Posterior vena cava (tissue), 2 donors: ENCODE results near the gene PHACTR3. TPM values are rescaled to one million over a fixed set of nuclear protein-coding genes. Genes with fewer than 3 reads are reported as not detected.
A peak's percentile ranks its signal among the peaks of the same experiment; 100 is the strongest.

Experiments
- DNase-seq: peaks from one replicate; pipeline ENCODE4 v3.0.0-alpha.2; 2020; ENCODE audit warnings: low spot score
- intact Hi-C, 2 donors: fragments of 100-400 bp; cut with DNase I; formaldehyde crosslinking; loops; one replicate each; pipeline versions ENCODE4 v1.14.1 to v1.14.2; 2022 to 2023
- total RNA-seq, 2 donors: library from RNA; stranded (reverse); fragmentation: NEBNext Ultra II Directional; extraction: Animal tissue kit (Norgen Biotek cat#: 25700); gene quantifications; one replicate each; pipeline ENCODE4 v1.2.1, GENCODE V29; 2021
- donor health status: DM: yes; HTN: yes; CAD: no.
- donor health status: DM: yes; HTN: yes; CAD: no.

The PHACTR3 gene
- total RNA-seq, 2 donors from 2014 or later = 0.19 to 0.43 TPM

DNA sequence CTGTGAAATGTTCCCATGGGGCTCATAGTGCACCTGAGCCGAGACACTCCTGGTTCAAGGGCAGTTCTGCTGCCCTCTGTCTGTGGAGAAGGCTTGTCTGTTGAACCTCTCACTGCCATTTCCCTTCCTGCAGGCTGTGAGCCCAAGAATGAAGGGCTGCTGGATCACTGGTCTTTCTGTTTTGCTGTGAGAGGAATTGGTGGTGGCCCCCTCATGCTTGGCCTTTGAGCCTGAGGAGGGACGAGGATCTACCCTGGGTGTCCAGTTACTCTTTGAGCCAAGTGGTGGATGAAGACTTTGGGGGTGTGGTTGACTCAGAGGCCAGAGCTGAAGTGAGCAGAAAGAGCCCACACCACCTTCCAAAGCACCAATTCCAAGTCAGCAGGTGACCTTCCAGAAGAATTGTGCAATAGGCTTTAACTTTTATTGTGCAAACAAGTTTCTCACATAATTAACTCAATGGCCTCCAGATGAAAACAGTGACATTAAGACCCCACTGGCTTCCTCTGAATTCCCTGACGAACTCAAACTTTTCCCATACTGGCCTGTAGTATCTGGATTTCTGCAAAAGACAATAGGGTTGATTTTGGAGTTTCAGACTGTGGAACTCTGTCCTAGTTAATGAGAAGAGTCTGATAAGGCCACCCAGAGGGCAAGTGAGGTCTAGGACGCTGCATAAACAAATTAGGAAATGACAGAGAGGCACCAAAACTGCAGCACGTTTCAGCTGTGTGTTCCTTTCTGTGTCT, 101.5 kb downstream of the PHACTR3 start:
- no peak for DNase-seq
- intact Hi-C loops = no loop called here

DNA sequence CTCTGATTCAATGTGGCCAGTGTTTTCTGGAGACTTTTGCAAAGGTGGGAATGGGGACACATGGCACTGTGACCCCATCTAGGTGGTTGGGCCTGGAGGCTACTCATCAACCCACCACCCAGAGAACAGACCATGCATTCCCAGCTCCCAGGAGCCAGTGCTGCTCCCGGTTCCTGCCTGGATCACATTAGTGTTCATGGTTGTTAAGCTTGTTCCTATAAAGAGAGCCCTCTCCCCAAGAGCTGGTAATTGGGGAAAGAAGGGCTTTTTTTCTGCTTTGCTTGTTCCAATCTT, 102.0 kb downstream of the PHACTR3 start:
- no peak for DNase-seq

DNA sequence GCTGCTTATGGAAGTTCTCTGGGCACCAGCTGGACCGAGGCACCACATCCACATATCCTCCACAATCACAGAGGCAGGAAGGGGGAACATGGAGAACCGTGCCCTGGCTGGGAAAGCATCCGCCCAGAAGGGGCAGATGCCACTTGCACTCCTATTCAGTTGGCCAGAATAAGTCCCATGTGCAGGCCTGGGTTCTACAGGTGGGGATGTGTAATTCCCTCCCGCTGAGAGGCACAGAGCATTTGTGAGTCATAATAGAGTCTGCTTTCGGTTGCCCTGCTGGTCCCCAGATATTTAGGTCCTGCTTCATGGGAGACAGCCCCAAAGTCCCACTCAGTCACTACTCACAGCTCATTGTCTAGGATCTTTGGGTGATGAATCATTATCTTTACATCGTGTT, 104.0 kb downstream of the PHACTR3 start:
- intact Hi-C loops = no loop called here
- DNase-seq = no peak

More for the DNA sequence above, 102.0 kb downstream of the PHACTR3 start:
- intact Hi-C loops = no loop called here

DNA sequence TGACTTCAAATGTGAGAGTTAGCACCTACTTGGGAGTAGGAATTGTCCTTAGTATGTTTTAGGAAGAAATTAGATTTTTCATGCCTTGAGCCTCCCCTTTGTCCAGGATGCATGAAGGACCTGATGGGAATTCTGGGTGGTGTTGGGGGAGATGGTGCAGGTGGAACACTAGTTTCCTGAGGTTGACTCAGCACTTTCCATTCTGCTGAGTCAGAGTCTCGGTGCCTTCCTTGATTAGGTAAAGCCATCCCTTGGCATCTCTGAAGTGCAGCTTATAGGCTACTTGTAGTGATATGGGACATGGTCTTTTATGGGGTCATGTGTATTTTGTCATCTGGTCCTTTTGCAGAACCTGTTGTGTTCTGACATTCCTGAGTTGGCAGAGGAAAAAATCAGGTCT, 105.3 kb downstream of the PHACTR3 start:
- intact Hi-C loops = no loop called here
- DNase-seq = no peak

DNA sequence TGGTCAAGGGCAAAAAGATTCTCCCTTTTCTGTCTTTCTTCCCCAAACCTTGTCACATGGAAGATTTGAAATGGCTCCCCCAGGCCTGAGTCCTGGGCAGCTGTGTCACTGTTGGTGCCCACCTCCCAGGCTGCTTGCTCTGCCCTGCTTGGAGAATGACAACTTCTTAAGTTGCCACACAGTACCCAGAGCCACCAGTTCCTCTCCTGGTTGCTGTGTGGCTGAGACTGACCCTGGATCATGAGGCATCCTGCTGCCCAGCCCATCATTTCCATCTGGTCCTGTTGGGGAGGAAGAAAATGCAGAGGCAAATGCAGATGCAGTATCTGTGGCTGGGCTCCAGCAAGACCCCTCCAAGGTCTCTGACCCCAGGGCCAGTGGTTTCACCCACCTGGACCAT, 113.7 kb downstream of the PHACTR3 start:
- intact Hi-C loops = no loop called here
- DNase-seq = no peak

DNA sequence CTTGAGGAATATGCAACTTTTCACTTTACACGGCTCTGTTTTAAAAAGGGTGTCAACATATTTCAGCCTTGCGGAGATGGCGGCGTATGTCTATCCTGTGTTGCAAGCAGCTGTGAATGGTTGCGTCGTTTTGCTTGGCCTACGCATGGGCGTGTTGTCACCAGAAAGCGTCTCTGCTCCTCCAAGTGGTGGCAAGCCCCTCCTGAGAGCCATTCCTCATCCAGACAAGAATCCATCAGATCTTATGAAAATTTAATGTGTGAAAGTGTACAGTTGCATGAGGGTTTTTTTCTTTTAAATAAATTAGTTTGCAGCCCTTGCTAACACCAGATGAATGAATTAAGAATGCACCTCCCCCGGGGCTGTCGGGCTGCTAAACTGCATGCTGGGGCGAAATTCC, 114.4 kb downstream of the PHACTR3 start:
- no peak for DNase-seq
- intact Hi-C loops = no loop called here

DNA sequence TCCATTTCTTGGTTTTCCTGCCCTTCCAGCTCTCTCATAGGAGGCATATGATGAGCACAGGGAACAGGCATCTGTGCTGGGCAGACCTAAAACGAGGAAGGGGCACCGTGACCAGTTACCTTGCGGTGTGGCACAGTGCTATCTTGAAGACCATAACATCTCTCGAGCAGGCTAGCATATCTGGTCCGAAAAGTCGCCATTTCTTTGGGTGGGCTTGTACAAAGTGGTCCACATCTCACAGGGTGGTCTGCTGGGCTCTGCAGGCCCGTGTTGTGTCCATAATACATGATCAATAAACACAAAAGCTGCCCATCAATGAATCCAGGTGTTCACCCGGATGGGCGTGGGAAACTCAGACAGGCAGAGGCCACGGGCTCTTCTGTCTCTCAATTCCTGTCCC, 115.7 kb downstream of the PHACTR3 start:
- intact Hi-C loops = no loop called here
- DNase-seq = no peak

DNA sequence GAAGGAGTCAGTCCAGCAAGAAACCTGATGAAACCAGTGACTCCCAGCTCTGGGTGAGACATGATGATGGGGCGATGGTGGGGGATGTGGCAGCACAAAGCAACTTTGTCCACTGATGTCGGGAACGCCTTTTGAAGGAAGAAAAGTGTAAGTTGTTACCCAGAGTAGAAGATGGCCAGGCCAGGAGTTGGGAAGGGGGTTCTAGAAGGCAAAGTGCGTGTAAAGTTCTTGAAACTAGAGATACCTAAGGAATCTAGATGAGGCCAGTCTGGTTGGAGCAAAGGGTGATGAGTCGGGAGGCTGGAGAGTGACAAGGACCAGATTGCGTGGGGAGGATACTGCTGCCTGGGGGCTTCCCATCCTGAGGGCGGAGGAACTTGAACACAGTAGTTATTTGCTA, 117.0 kb downstream of the PHACTR3 start:
- no peak for DNase-seq
- intact Hi-C loops = no loop called here

DNA sequence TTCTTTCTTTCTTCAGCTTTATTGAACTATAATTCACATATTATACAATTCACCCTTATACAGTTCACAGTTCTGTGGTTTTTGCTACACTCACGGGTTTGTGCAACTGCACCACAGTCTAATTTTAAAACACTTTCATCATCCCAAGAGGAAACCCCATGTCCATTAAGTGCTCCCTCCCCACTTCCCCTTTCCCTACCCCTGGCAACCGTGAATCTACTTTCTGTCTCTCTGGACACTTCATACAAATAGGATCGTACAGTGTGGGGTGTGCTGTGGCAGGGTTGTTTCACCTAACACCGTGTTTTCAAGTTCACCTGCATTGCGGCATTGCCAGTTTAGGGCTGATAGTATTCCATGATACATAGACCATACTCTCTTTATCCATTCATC, 118.8 kb downstream of the PHACTR3 start:
- intact Hi-C loops = no loop called here

DNA sequence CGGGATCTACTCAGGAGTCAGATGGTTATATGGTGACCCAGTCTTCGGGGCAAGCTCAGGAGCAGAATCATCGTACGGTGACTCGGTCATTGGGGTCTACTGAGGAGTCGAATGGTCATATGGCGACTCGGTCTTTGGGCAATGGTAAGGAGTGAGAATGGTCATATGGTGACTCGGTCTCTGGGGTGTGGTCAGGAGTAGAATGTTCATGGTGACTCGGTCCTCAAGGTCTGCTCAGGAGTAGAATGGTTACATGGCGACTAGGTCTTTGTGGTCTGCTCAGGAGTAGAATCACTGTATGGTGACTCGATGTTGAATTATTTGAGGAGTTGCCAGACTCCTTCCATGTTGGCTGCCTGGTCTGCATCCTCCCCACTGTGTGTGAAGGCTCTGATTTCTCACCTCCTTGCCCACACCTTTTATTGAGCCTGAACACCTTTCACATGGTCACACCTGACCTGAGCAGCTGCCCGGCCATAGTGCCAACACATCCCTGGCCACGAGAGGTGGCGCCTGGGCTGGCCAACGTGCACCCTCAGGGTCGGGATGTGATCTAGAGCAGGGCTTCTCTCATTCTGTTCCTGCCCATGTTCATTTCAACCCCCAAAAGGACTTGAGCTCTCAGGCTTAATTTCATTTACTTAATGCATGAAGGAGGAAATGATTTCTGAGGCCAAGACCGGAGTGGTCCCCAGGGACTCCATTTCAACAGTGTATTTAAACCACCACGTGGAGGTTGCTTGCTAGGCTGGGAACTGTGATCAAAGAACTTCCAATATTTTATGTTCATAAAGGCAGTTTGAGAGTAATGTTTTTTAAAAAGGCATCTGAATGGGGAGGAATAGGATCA, 119.5 kb downstream of the PHACTR3 start:
- intact Hi-C loops = no loop called here
- peak; percentile 31 for DNase-seq

More for the DNA sequence above, 118.8 kb downstream of the PHACTR3 start:
- no peak for DNase-seq

DNA sequence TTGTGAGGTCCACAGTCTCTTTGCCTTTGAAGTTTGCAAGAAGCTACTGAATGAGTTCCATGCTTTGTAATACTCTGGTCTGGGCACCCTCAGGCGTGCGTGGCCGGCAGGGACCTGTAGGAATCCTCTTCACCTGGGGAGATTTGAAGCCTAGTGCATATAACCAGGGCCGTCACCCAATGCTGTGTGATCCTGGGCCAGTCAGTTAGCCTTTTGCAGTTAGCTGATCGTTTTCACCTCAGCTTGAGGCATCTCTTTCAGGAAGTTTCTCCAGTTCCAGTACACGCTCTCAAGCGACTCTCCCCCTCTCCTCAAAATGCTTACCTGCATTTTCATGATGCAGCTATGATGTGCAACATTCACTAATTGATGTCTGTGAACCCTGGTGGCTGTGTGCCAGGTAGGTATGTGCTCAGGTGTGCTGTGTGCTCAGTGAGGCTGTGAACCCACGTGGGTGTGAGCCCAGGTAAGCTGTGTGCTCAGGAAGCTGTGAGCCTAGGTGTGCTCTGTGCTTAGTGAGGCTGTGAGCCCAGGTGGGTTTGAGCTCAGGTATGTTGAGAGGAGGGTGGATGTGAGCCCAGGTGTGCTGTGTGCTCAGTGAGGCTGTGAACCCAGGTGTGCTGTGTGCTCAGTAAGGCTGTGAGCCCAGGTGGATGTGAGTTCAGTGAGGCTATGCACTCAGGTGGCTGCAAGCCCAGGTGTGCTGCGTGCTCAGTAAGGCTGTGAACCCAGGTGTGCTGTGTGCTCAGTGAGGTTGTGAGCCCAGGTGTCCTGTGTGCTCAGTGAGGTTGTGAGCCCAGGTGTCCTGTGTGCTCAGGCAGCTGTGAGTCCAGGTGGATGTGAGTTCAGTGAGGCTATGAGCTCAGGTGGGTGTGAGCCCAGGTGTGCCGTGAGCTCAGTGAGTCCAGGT, 120.4 kb downstream of the PHACTR3 start:
- intact Hi-C loops = no loop called here
- DNase-seq = no peak

DNA sequence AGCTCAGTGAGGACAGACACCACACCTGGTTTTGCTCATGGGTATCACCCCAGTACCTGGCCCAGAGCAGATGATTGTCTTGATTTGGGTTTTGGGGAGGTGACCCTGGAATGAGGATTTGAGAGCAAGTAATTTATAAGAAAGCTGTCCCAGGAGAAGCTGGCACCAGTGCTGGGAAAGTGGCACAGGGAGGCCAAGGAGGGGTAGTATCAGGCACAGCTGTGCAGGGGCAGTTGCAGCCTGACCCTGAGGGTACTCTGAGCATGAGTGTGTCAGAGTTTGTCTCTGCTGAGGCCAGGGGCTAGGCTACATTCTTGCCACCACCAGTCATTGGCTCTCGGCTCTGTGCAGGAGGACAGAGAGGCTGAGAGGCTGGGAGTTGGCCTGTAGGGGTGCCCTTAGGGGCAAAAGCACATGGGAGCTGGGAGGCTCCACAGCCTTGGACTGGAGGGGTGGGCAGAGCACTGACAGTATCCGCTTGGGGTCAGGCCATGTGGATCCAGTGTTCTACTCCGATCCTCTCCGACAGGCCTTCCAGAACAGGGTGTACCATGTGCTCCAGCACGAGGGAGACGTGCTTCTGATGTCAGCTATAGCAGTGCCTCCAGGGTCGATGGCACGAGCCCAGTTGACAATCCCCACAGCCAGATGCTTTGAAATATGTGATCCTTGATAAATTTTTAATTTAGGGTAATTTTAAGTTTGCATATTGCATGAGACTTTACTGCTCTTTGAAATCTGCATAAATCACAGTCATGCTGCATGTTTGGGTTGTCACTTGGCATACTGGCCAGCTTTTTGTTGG, 121.3 kb downstream of the PHACTR3 start:
- peak; percentile 30 for DNase-seq
- intact Hi-C loops = no loop called here

DNA sequence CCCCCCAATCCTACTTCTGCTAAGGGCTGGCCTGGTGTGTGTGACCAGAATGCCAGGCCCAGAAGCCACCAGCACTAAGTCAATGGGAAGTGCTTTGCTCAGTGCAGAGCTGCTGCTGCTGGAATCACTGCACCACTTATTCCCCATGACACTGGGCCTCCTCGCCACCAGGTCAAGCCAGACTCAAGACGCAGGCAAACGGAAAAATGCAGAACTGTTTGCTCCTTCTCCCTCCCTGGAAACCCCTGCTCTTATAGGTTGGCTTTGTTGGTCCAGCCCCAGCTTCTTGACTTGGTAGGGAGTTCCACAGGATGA, 121.9 kb downstream of the PHACTR3 start:
- peak; percentile 28 for DNase-seq
- intact Hi-C loops = no loop called here

DNA sequence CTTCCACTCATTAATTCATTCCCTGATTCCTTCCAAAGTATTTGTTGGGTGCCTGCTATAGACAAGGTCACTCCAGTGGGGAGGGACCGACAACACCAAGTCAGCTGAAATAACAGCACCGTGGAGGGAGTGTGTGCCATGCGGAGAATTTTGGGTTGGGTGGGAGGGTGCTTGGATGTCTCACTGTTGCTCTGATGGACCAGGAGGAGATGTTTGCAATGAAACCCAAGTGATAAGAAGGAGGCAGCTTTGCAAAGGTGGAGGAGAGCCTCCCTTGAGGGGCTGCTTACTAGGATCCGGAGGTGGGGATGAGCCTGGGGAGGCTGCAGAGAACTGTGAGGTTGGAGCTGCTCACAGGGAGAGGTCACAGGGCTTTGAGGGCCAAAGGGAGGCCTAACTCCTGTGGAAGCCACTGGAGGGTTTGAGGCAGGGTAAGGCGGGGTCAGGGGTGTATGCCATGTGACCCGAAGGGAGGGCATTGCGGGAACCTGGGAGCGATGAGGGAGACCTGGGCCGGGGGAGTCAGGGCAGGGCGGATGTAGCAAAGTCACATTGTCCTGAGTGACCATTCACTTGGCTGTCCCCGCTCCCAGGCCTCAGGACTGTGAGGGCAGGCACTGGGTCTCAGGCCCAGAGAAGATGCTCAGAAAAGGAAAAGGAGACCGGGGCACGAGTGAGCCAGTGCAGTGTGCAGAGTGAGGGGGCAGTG, 124.5 kb downstream of the PHACTR3 start:
- peak; percentile 52 for DNase-seq
- intact Hi-C loops = no loop called here

DNA sequence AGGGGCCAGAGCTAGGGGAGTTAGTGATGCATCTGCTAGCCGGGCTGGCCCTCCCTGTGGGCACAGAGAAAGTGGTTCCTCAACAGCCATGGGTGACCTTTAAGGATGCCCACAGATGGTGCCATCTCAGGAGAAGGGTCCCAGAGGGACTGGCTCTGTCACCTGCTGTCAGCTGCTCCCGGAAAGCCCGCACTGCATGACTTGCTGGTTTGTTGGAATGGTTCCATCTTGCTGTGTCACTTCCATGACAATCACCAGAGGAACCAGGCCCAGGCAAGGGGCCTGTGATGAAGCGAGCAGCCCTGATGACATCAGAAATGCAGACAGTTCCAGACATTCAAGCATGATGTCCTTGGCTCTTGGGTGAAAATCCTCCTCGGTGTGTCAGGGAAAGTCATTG, 125.2 kb downstream of the PHACTR3 start:
- intact Hi-C loops = no loop called here
- peak; percentile 76 for DNase-seq

DNA sequence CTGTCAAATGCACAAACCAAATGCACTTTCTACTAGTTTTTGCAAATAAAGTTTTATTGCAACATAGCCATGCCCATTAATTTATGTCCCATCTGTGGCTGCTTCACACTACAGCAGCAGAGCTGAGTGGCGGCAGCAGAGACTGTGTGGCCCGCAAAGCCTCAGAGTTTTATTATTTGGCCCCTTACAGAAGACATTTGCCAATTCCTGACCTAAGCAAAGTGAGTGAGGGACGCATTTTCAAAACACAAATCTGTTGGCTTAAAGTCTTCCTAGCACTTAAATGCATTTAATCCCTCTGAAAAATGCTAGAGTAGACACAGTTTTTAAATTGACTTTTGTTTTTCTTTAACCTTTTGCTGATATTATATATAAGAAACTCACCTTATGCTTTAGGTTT, 126.4 kb downstream of the PHACTR3 start:
- DNase-seq = no peak
- intact Hi-C loops = no loop called here

DNA sequence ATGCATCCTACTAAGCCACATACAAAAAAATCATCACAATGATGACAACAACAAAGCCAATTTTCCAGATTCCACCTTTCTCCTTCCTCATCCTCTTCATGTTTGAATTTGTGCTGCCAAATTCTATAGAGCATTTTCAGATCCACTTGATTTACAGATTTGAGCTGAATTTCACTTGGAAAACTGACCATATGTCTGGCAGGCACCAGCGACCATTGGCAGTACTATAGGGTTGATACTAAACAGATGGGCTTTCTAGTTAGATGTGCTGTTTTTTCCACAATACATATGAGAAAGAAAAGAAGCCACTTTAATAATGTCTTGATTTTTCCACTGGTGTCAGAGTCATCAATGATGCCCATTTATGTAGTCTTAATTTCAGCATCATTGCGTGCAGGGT, 127.0 kb downstream of the PHACTR3 start:
- DNase-seq = no peak
- intact Hi-C loops = no loop called here

DNA sequence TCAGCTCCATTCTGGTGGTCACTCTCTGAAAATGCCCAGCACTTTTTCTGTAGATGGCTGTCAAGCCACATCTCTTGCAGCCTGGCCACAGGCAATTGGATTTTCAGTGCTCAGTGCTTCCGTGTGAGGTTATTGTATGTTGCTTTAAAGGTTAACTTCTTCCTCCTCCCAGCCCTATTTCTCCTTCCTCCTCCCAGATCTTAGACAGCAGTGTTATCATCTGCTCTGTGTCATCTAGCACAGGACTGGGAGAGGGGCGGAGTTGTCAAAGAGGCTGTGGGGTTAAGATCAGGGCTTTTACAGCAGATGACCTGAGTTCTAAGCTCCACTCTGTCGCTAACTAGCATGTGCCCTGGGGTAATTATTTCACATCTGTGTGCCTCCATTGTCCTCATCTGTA, 129.0 kb downstream of the PHACTR3 start:
- peak; percentile 10 for DNase-seq
- intact Hi-C loops = no loop called here

DNA sequence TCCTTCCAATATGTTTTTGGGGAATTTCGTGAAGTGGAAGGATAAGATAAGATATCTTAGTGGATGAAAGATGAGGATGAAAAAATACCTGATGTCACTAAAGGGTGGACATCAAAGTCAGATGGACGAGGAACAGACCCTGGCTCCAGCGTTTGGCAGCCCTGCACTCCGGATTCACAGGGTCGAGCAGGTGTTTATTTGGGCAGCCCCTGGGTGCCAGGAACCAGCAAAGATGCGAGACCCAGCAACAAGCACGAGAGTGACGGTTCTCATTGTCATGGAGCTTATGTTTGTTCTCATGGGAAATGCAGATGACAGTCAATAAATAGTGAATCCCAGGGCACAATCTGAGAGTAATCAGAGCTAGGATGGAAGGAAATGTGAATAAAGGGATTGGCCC, 131.1 kb downstream of the PHACTR3 start:
- peak; percentile 25 for DNase-seq
- intact Hi-C loops = no loop called here
